T-helper 2 cell (primary cell): ENCODE measurements around the gene MYRF.
A peak's percentile ranks its signal among the peaks of the same experiment; 100 is the strongest.

ENCODE experiments used
- DNase-seq, 5 experiments: peaks; one replicate each; pipeline versions ENCODE4 v3.0.0 to v3.0.0-alpha.2; 2012 to 2022
- total RNA-seq, 2 donors: gene quantifications; one replicate each; lab custom pipeline; 2026; lab: John Stamatoyannopoulos, UW

MYRF gene
- 0.47 to 3.1 reads per million in 2 donors for total RNA-seq

DNA sequence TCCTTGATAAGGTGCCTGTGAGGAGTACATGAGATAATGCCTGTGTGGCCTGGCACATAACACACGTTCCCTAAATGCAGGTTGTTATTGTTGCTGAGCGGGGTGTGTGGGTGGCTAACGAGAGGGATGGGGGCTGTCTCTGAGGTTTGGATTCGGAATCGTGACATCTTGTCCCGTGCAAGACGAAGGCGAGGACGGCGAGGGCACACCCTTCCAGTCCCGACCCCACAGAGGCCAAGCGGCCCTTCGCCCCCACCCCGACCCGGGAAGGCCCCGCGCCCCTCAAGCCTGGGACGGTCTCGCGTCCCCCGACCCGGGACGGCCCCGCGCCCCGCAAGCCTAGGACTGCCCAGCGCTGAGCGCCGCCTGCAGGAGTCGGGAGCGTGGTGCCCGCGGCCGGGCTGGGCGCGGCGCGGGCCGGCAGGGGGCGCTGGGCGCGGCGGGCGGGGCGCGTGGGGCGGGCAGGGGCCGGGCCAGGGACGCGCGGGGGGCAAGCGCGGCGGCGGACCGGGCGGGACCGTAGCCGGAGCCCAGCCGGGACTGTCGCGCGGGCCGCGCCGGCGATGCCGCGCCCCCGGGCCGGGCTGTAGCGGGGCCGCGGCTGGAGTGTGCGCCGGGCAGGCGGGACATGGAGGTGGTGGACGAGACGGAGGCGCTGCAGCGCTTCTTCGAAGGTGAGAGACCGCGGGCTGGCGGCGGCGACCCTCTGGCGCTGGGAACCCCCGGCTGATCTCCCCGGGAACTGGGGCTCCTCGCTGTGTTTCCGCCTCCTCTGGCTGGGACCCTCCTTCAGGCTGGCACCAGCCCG, at the start of gene MYRF:
TSS of gene MYRF (plus strand) at position 520 of the 808 bp plus-strand sequence. CDS start at position 629, 109 bp downstream.
- DNase-seq = peak; percentile 45 to 59 (median 49)

DNA sequence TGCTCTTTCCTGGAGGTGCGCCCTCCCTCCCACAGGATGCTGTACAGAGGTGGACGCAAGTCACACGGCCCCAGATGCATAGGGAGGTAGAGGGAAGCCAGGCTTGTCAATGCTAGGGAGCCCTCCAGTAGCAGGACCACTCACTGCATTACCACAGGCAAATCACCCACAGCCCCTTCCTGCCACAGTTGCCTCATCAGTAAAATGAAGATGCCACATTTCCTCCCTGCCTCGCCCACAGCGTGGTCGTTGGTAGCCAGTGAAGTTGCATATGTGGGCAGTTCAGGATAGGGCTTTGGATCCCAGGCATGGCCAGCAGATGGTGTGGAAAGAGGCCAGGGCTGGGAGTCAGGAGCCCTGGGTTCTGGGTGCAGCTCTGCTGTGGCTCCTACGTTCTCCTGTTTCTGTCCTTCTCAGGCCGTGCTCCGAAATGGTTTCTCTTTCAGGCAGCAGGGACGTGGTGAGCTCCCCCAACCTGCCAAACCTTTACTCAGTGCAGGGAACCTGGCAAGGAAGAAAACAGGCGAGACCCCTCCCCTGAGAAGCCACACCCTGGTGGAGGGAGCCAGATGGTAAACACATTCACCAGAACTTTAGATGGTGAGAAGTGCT, 49.6 kb upstream of the MYRF start:
- peak in 1 of 5 experiments; percentile 14 for DNase-seq

DNA sequence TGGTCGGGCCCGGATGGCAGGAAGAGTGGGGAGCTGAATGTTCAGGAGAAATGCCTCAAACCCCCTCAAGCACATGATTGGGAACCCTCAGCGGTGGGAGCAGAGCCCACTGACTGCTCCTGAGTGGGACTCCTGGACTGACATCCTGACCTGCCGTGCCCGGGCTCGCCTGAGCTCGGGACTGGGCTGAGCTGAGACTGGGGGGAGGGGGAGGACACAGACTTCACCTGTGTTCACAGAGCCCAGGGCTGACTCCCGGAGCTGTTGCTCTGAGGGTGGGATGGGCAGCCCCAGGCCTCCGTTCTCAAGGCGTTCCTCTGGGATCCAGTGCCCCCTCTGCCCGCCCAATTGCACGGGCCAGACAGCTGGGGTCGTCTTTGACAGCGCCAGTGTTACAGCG, 47.6 kb upstream of the MYRF start:
- DNase-seq = no peak

DNA sequence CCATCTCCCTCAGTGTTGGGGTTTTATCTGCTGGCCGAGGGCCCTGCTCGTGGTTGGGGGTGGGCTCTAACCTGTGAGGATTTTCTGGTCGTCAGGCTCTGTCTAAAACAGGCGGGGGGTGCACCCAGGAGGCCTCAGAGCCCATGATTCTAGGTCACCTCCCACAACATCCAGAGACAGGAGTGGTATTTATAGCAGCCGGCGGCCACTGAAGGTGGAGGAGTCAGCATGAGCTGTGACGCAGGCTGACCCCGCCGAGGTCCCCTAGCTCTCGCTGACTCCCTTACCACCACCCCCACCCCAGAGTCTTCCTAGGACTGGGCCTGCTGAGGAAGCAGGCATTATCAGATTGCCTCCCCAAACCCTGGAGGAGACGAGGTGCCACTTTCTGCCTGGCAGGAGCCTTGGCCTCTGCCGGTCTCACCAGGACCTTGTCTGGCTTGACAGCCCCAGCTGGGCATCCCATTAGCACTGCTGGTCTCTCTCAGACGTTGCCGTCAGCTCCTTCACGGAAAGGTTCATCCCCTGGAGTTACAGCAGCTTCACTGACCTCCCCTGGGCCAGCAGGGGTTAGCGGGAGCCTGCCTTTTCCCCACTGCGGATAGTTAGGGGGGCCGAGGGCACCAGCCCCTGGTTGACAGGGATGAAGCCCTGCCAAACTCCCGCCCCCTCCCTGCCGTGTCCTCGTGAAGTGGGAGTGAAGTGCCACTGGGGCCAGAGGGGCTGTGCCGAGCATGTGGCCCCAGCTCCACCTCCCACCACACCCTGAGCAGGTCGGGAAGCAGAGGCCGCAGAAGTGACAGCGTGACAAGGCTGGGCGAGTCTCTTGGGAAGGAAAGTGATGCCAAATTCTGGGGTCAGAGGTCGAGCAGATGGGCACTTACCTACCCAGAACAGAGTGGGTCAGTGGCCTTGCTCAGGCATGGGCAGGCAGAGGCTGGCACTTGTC, 45.7 kb upstream of the MYRF start:
- no peak for DNase-seq

DNA sequence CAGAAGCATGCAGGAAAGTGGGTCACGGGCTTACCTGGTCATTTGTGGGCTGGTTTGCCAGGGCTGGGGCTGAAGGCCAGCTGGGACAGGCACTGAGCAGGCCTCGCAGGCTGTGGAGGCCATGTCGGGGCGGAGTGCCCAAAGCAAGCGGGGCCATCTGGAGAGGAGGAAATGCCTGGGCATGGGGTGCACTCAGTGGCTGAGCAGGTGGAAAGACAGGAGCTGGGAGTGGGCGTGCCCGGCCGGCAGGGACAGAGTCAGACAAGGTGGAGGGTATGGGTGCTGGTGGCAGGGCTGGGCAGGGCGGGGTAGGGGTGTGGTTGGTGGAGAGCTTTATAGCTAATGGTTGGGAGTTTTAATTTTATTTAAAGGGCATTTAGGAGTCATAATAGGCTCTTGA, 44.9 kb upstream of the MYRF start:
- DNase-seq = no peak

DNA sequence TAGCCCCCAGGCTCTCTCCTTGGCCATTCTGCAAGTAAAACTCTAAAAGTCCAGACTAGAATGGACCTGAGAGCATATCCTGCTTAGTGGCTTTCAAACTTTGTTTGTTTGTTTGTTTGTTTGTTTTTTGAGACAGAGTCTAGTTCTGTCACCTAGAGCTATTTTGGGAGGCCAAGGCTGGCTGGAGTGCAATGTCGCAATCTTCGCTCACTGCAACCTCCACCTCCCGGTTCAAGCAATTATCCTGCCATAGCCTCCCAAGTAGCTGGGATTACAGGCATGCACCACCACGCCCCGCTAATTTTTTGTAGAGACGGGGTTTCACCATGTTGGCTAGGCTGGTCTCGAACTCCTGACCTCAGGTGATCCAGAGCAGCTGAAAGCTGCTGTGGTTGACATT, 43.3 kb upstream of the MYRF start:
- DNase-seq = no peak

DNA sequence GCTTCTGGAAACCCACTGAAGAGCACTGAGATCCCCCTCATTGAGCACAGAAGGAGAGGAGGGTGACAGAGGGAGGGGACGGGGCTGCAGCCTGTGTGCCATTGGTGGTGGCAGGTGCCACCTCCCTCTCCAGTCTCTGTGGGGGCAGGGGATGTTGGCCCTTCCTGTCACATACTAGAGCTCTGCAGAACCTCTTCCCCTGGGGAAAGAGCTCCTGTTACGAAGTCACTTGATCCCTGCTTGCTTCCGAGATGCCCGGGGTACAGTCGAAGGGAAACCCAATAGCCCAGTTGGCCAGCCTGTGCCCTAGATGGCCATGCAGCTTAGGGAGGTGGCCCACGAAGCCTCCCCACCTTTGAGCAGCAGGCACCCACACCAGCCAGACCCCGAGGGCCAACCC, 42.9 kb upstream of the MYRF start:
- no peak for DNase-seq

DNA sequence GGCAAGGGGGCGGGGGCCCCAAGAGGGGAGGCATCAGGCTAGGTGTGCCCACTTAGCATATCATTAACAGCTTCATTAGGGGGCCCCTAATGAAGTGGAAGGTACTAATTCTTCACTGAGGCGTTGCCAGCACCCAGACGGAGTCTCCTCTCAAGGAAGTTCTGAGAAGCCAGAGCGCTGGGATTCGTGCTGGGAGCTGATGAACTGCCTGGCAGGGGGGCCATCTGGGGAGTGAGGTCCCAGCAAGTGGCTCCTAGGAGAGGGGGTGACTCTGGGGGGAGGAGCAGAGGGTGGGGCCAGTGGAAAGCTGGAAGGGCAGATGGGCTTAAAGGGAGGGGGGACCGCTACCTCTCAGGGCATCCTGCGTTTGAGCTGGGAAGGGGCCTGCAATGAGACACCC, 42.4 kb upstream of the MYRF start:
- no peak for DNase-seq

DNA sequence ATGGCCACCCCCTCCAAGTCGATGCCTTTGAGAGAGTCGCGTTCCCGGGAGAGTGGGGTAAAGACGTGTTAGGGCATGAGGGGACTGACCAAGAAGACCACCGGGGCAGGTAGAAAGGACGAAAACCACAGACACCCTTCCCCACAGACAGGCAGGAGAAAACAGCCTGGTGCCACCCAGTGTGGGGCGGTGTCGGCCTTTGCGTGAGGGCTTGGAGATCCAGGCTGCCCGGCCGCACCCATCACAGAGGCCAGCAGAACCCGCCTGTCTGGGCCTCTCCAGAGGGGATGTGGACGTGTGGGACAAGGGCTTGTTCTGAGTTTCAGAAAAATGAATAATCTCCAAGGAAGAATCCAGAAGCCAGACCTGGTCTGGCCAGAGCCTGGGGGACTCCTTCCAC, 41.4 kb upstream of the MYRF start:
- DNase-seq = no peak

DNA sequence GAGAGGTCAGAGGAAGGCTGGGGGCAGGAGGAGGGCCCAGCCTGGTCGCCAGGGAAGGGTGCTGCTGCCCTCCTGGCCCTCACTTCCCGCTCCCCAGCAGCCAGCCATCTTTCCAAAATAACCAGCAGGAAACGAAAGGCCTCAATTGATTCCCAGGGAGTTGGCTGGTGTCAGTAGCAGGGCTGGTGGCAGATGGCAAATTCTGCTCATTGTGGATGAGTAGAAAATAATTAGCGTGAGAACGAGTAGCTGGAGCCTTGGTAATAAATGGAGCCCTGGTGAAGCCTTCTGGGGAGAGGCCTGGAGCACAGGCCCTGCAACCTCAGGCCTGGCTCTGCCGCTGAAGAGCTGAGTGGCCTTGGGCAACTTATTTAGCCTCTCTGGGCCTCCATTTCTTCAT, 40.9 kb upstream of the MYRF start:
- DNase-seq = no peak

DNA sequence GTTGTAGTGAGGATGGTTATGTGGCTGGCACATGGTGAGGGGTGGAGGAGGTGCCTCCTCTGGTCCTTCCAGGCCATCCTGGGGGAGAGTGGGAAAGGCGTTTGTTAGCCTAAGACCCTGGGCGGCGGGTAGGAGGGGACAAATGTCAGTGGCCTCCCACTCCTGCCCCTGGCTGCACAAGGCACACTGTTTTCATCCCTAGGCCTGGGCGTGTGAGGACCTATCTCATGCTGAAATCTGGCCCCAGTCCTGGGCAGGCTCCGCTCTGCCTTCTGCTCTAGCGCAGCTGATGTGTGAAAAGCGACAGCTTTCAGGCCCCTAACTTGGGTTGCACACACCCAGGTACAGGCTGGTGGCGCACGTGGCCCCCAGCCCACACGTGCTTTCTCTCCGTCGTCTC, 40.1 kb upstream of the MYRF start:
- no peak for DNase-seq

DNA sequence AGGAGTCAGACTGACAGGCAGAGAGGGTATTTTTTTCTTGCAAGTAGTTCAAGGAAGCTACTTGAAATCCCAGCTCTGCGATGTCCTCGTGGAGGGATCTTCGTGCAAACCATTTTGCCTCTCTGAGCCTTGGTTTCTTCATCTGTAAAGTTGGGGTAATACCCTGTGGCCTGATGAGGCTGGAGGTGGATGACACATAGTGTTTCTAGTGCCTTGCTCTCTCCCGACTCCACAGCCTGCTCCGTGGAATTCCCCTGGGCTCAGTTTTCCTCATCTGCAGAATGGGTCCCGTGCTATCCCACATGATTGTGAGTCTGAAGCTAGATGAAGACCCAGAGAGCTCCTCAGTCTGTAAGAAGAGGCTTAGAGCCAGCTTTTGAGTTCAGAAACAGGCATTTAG, 39.6 kb upstream of the MYRF start:
- no peak for DNase-seq

DNA sequence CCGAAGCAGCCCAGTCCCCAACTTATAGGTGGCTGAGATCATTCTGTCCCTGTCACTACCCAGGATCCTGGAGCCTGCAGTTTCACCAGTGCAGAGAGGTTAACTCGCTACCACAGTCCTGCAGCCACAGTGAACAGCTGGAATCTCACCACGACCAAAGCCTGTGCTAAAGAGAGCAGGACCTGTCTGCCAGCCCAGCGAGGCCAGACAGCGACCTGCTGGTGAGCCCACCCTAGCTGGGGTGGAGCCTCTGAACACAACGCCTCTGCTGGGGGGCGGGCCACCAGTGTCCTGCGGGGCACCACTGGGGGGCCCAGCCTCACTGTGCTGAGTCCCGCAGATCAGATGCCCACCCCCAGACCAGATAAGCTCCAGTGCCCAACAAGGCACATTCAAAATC, 39.0 kb upstream of the MYRF start:
- no peak for DNase-seq

DNA sequence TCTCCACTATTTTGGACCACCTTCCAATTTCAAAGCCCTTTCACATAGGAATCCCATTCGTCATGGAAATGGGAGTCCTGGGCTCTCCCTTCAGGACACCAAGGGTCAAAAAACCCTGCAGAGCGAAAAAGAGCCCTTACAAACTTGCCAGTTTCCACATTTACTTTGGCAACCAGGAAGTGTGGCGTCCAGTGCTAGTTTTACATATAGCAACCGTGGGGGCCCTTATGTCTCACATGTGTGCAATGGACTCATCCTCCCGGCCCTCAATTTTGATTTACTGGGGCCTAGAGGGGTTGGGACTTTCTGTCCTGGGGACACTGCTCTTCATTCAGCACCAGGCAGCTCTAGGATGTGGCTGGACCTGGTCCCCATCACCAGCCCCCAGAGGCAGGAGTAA, 38.5 kb upstream of the MYRF start:
- no peak for DNase-seq

DNA sequence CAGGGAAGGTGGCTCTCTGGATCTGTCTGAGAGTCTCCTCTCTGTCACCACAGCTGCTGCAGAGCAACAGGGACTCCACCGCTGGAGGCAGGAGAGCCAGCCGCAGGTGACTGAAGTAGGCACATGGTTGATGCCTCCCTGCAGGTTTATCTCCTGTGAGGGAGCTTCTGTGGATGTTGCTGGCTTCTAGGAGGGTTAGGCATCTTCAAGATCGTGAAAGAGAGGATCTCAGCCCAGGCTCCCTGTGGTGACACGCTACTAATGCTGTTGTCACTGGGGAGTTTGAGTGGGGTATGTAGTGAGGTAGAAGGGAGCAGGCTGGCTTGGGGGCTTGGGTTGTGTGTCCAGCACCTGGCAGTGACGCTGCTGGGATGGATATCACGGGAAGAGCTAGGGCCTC, 38.1 kb upstream of the MYRF start:
- no peak for DNase-seq

DNA sequence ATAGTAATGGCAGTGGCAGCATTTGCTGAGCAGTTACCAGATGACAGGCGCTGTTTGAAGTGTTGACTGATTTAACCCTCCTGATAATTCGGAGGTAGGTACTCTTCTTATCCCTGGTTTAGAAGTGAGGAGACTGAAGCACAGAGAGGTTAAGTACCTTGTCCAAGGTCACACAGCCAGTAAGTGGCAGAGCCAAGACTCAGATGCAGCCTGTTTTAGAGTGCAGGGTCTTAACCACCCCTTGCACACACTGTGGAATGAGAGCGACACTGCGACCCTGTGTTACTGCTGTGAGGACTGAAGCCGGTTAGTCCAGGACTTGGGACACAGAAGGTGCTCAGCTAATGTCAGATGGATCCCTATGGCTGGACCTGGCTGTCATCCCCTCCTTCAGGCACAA, 37.5 kb upstream of the MYRF start:
- DNase-seq = no peak

DNA sequence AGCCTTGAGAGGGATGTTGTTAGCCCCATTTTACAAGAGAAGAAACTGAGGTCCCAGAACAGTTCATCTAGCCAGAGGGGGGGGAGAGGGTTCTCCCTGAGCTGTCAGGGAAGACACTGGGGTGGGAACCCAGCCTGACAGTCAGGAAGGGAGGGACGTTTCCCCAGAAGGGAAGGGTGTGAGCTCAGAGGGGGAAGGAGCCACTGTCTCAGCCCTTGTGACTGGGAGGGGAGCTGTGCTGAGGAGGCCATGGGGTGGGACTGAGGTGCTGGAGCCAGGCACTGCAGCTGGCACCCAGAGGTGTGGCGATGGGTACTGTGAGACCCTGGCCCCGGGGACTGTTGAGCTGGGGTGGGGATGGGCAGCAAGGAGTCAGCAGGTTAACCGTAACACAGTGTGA, 36.6 kb upstream of the MYRF start:
- DNase-seq = no peak

DNA sequence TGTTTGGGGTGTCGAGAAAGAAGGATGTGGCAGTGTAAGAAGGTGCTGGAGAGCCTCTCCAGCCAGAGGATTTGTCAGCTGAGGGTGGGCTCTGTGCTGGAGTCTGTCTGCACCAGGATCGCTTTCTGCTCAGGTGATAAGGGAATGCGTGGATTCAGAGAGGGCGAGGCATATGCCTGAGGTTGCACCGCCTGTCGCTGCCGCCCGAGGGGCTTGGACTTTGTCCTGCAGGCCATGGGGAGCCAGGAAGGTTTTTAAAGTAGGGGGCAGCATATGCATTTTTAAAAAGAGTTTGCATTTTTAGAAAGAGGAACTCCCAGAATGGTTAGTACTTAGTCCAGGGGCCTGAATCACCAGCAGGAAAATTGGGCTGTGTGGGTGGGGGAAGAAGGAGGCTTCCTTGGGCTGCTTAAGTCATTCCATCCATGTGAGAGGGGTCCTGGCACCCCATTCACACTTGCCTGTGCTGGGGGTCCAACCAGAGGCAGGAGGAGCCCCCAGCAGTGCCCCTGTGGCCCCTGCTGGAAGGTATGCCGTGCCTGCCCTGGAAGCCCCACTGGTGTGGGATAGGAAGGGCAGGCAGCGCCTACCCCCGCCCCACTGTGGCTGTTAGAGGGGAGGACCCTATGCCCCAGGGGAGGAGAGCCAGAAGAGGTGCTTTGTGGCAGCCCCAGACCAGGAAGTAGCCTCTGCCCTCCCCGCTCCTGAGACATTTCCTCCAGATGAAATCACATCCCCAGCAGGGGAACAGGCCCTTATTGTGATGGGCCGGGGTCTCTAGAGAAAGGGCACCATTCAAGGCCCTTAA, 35.8 kb upstream of the MYRF start:
- DNase-seq = no peak

DNA sequence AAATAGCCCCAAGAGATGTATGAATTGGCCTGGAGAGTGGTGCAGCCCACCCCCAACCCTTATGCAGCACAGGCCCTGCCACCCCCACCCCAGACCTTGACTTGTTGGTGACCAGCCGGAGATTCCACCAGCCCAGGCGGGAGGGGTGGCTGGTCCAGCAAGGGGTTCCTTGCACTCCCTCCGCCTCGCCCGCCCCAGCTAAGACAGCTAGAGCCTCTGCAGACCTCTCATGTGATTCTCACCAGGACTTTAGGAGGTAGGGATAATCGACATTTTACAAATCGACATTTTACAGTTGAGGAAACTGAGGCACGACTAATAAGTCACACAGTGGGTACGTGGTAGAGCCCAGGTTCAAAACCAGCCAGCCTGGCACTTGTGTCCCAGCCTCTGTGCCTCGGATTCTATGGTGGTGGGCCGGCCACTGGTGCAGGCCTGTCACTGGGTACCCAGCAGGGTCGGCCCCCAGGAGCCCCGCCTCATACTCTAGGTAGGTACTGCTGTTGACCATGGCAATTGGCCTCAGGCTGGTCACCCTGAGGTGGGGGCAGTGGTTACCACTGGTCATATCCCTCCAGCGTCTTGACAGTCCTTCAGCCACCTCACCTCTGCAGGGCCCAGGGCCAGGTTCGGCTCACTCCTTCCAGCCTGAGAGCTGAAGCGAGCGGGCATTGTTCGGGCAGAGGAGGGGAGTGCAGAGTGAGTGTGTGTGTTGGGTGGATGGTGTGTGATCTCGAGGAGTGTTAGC, 35.0 kb upstream of the MYRF start:
- DNase-seq = no peak

DNA sequence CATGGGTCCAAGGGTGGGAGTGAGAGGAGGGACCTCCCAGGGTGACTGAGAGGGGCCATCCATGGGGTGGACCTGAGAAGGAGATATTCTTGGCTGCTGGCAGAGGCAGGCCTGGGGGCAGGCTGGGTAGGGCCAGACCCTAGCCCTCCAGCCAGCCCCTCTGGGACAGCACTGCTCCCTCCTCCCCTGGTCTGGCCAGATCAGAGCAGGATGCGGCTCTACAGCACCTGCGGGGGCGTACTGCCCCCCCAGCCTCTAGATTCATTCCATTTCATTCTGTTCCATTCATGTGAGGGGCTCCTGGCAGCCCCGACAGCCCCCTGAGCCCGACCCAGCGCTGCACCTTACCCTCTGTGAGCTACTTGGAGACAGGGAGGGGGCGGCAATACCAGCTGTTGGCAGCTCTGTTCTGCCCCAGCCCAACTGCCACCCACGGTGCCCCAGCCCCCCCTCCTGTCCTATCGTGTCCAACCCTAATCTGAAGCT, 34.3 kb upstream of the MYRF start:
- DNase-seq = no peak

DNA sequence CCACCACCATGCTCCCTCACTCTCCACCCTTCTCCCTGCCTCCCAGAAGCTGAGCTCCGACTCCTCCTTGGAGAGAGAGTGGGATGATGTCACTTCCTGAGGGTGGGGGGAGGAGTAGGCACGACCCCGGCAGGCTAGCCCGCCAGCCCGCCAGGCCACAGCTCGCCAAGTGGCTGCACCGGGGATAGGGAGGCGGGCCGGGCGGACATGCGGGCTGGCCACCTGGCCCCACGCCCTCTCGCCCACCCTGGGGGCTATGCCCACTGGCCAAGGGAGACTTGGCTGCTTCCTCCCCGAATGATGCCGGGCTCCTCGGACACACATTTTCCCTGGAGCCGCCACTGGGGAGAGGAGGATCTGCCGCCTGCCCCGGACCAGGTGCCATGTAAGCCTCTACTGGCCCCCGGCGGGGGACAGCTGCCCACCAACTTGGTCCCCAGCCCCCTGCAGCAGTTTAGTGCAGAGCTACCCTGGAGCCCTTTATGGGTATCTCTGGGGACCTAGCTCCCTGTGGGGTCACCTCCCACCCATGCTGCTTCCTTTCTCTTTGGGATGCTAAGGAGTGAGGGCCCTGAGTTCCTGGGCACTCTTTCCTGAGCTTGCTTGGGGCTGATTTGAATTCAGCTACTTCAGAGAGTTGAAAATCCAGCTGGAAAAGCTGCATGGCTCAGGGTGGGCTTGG, 33.7 kb upstream of the MYRF start:
- no peak for DNase-seq
